ENCODE data around the gene SLC26A4. TPM values are rescaled to one million over a fixed set of nuclear protein-coding genes. Genes with fewer than 3 reads are reported as not detected.

The SLC26A4 gene
- total and polyA plus RNA-seq, 10 donors, result 0.09 to 0.75 (median 0.29) TPM

- Histone ChIP-seq H3K4me3 (no peak overlapping the region), H3K27ac (no peak overlapping the region), H3K4me1 (no peaks in the 10 kb centered on the region), H3K9me3 (no peaks in the 10 kb centered on the region), H3K36me3 (no peaks in the 10 kb centered on the region), H3K27me3 (replicated peaks in 1 of 7) (peaks cover 0 to 8% (median 0%) of the 10 kb centered on the region in 7 donors)
- TF ChIP-seq CTCF (IDR thresholded peaks at IDR 0.05 in 8 of 11, conservative IDR thresholded peaks at IDR 0.05 in 3 of 11) (peak in 10 of 11 experiments; percentile 34 to 76 (median 71)), POLR2AphosphoS5 (IDR thresholded peaks at IDR 0.05) (no peak)
- WGBS, 5 donors, result 23 to 26% (median 24%) methylated on average over 4 of the region's 4 CpGs
- intact Hi-C loops (cut with DNase I; ENCODE audit: low total_unique reads), result loop anchor here (5.0 to 10.0 kb wide), 2 partner anchors 150 to 263 kb away; no protein-coding TSS in a partner anchor
- DNase-seq, result no peak
These were observed 64.6 kb downstream of the SLC26A4 start for GRCh38 chr7:107725138-107725740.

- Histone ChIP-seq H3K4me3 (no peak overlapping the region), H3K27me3 (replicated peaks in 1 of 7) (peaks cover 0 to 8% (median 0%) of the 10 kb centered on the region in 7 donors), H3K4me1 (no peaks in the 10 kb centered on the region), H3K36me3 (no peaks in the 10 kb centered on the region), H3K9me3 (no peaks in the 10 kb centered on the region), H3K27ac (no peak overlapping the region)
- TF ChIP-seq POLR2A (IDR thresholded peaks at IDR 0.05) (no peak), POLR2AphosphoS5 (IDR thresholded peaks at IDR 0.05) (no peak), CTCF (IDR thresholded peaks at IDR 0.05 in 8 of 11, conservative IDR thresholded peaks at IDR 0.05 in 3 of 11) (no peak)
- WGBS, 5 donors, result 77 to 90% (median 83%) methylated on average over 3 of the region's 3 CpGs
- intact Hi-C loops (cut with DNase I; ENCODE audit: low total_unique reads), result loop anchor here (5.0 to 10.0 kb wide), 2 partner anchors 152 to 264 kb away; no protein-coding TSS in a partner anchor
- DNase-seq, result no peak
These were observed 65.9 kb downstream of the SLC26A4 start for GRCh38 chr7:107726356-107727130.

- Histone ChIP-seq H3K4me3 (no peak overlapping the region), H3K27ac (no peak overlapping the region), H3K4me1 (no peaks in the 10 kb centered on the region), H3K9me3 (peaks cover 0 to 3% (median 0%) of the 10 kb centered on the region in 8 donors), H3K27me3 (replicated peaks in 1 of 7) (peaks cover 0 to 8% (median 0%) of the 10 kb centered on the region in 7 donors), H3K36me3 (no peaks in the 10 kb centered on the region)
- TF ChIP-seq CTCF (IDR thresholded peaks at IDR 0.05 in 8 of 11, conservative IDR thresholded peaks at IDR 0.05 in 3 of 11) (no peak), POLR2AphosphoS5 (IDR thresholded peaks at IDR 0.05) (no peak), POLR2A (IDR thresholded peaks at IDR 0.05) (no peak)
- DNase-seq, result no peak
- intact Hi-C loops (cut with DNase I; ENCODE audit: low total_unique reads), result loop anchor here (5.0 to 10.0 kb wide), 2 partner anchors 153 to 266 kb away; no protein-coding TSS in a partner anchor
These were observed 67.6 kb downstream of the SLC26A4 start for GRCh38 chr7:107728276-107728675.

All from spleen (tissue), 11 donors.